AG04450 (cell line): ENCODE data around the gene MARVELD3. TPM values are rescaled to one million over a fixed set of nuclear protein-coding genes. Genes with fewer than 3 reads are reported as not detected.
"Not testable (repeated sequence)": the region's sequence is repeated elsewhere in the genome, so short reads cannot be mapped to it uniquely, and the experiment has no call there.

Experiments
- CTCF ChIA-PET: fragments of 300-600, 350-600 bp; formaldehyde crosslinking; extraction: SDS; loops from one replicate; lab custom pipeline; 2022; ENCODE audit warnings: antibody characterized with exemption, inconsistent platforms; lab: Charles Lee
- POLR2A ChIA-PET: fragments of 350-600 bp; formaldehyde crosslinking; extraction: SDS; loops from one replicate; lab custom pipeline; 2021; ENCODE audit warnings: antibody characterized with exemption, inconsistent platforms; lab: Yijun Ruan, JAX
- DNase-seq: peaks from one replicate; pipeline ENCODE4 v3.0.0-alpha.2; 2011; ENCODE audit warnings: low read depth, low spot score
- H3K27ac ChIP-seq: one replicate; pipeline ENCODE4 v1.5.1; 2012; ENCODE audit warnings: low read depth, low read length, control low read depth
- H3K27me3 ChIP-seq: one replicate; pipeline ENCODE4 v1.6.0; 2012; ENCODE audit warnings: low read length; ENCODE audit not compliant: control insufficient read depth, insufficient read depth
- H3K4me3 ChIP-seq: 2 replicates; pipeline ENCODE4 v1.5.1; 2011; ENCODE audit warnings: mild to moderate bottlenecking, low read depth, low read length, control low read depth
- H3K9me3 ChIP-seq: 2 replicates; pipeline ENCODE4 v1.5.1; 2012; ENCODE audit warnings: low read length; ENCODE audit not compliant: control insufficient read depth, insufficient read depth
- CTCF ChIP-seq: IDR thresholded peaks from 2 replicates; pipeline ENCODE4 v1.5.1; 2011; ENCODE audit warnings: low read depth, low read length, control low read depth, inconsistent platforms
- polyA minus RNA-seq: library from RNA; depleted of rRNA, polyadenylated mRNA; stranded (reverse); fragments of >200 nt; gene quantifications from 2 replicates; pipeline ENCODE4 v1.2.3, GENCODE V29; 2011; rRNA and poly(A)+ RNA removed
- polyA plus RNA-seq: library from polyadenylated mRNA; depleted of rRNA; stranded (reverse); fragments of >200 nt; gene quantifications from 2 replicates; pipeline ENCODE4 v1.2.3, GENCODE V29; 2011; rRNA removed

Gene MARVELD3
- polyA plus RNA-seq = not detected in 2 replicates
- not detected in 2 replicates for polyA minus RNA-seq

GRCh38 chr16:71626018-71626857 is at the start of gene MARVELD3:
Gene MARVELD3 (plus strand): TSS chr16:71626184. CDS start chr16:71626230, 46 bp downstream.
- POLR2A ChIA-PET = no interaction called here
- no peak within 1 kb of the TSS for H3K27ac ChIP-seq
- H3K9me3 ChIP-seq = no peaks in the 10 kb centered on the region; the same call in 1 of the 2 replicates
- DNase-seq = no peak
- peak within 1 kb of the TSS; percentile 23; the same call in 1 of the 2 replicates for H3K4me3 ChIP-seq
- H3K27me3 ChIP-seq = peaks cover 33% of the 10 kb centered on the region
- CTCF ChIA-PET = no interaction called here
- no peak for TF ChIP-seq CTCF

GRCh38 chr16:71576971-71577370 is 49.0 kb upstream of the MARVELD3 start, which contains the start of gene TAT:
Gene TAT (minus strand): TSS chr16:71577092. CDS start chr16:71576415, 677 bp downstream.
- TF ChIP-seq CTCF = no peak
- ChIA-PET POLR2A (no interaction called here), CTCF (interaction anchor here (1.2 to 2.2 kb wide), 3 partner anchors 12 to 164 kb away, joined by 3 to 10 read pairs (median 4); no protein-coding TSS in a partner anchor)
- Histone ChIP-seq H3K27ac (no peak within 1 kb of the TSS), H3K9me3 (no peaks in the 10 kb centered on the region), H3K4me3 (no peak within 1 kb of the TSS), H3K27me3 (no peaks in the 10 kb centered on the region)
- DNase-seq = no peak

- H3K9me3 ChIP-seq, H3K27me3 ChIP-seq, H3K4me3 ChIP-seq, H3K27ac ChIP-seq, DNase-seq, POLR2A ChIA-PET: not testable (repeated sequence)
- CTCF ChIA-PET = interaction anchor here (0.7 kb wide), 1 partner anchor 66 kb away, joined by 3 read pairs; no protein-coding TSS in a partner anchor
Measured at GRCh38 chr16:71582553-71582848, 43.5 kb upstream of the MARVELD3 start.

- no peak for DNase-seq
- POLR2A ChIA-PET = no interaction called here
- Histone ChIP-seq H3K9me3 (no peaks in the 10 kb centered on the region), H3K27me3 (no peaks in the 10 kb centered on the region), H3K4me3 (no peak overlapping the region), H3K27ac (no peak overlapping the region)
- TF ChIP-seq CTCF = no peak
- CTCF ChIA-PET = interaction anchor here (0.7 to 4.1 kb wide), 2 partner anchors 20 to 26 kb away, joined by 4 to 13 read pairs; no protein-coding TSS in a partner anchor
Measured at GRCh38 chr16:71584543-71585317, 41.3 kb upstream of the MARVELD3 start.

GRCh38 chr16:71585318-71585703 is 40.7 kb upstream of the MARVELD3 start:
- Histone ChIP-seq H3K27ac (no peak overlapping the region), H3K27me3 (no peaks in the 10 kb centered on the region), H3K9me3 (no peaks in the 10 kb centered on the region), H3K4me3 (no peak overlapping the region)
- ChIA-PET CTCF (interaction anchor here (4.1 kb wide), 1 partner anchor 26 kb away, joined by 13 read pairs; no protein-coding TSS in a partner anchor), POLR2A (no interaction called here)
- DNase-seq = no peak
- no peak for TF ChIP-seq CTCF

- DNase-seq, H3K27ac ChIP-seq, POLR2A ChIA-PET, H3K9me3 ChIP-seq, H3K27me3 ChIP-seq, CTCF ChIA-PET, H3K4me3 ChIP-seq: not testable (repeated sequence)
Measured at GRCh38 chr16:71589334-71589733, 36.6 kb upstream of the MARVELD3 start.

- POLR2A ChIA-PET, H3K27me3 ChIP-seq, H3K27ac ChIP-seq, CTCF ChIA-PET, H3K4me3 ChIP-seq, DNase-seq, H3K9me3 ChIP-seq: not testable (repeated sequence)
Measured at GRCh38 chr16:71590071-71590470, 35.9 kb upstream of the MARVELD3 start.
